ENCODE data around the gene ASAP2.

Gene ASAP2

DNA sequence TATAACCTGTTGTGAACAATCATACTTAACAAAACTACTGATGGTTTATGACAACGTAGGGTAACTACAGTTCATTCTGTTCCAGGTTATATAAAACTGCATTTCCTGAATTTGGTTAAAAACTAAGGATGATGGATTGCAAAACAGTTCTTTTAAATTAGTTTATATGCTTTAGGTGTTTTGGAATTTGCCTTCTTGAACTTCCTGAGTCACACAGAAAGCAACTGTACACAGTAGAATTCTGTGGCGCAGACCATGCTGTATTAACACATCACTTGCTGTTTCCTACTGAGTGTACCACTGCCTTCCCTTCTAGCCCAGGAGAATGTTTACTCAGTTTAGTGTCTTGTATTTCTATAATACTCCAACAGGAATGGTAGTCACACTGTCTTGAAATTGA lies 197.3 kb downstream of the ASAP2 start:
- no peak for DNase-seq (ENCODE audit: low spot score)

DNA sequence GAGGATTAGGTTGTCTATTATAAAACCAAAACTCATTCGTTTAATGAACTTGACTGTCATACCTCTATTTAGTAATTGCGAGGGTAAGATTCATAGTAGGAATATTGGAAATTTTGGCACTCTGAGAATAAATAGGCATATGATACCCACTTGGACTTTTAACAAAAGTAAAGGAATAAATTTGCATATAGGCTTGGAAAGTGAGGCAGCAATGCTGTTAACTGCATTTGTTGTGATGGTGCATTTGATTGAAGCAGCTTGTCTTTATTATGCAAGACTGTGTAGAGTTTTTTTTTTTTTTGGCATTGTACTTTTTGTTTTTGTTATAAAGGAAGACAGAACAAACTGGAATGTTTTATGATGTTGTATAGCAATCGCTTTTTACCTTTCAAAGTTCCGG lies 197.8 kb downstream of the ASAP2 start:
- no peak for DNase-seq (ENCODE audit: low spot score)

DNA sequence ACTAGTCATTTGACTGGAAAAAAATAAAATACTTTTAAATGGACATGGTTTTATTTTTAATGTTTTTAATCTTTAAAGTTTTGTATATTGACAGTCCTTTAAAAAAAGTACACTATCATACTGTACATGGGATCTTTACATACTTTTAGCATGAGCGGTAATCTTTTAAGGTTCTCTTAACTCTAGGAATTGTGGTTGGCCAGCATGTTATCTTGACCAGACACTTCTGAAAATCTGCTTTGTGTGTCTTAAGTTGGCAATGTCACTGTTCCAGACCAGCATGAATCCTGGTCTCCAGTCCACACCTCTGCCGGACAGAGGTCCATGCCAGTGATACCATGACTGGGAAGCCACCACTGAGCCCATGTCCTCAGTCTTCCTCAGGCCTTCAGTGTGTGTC lies 199.0 kb downstream of the ASAP2 start:
- peak; percentile 25 for DNase-seq (ENCODE audit: low spot score)

DNA sequence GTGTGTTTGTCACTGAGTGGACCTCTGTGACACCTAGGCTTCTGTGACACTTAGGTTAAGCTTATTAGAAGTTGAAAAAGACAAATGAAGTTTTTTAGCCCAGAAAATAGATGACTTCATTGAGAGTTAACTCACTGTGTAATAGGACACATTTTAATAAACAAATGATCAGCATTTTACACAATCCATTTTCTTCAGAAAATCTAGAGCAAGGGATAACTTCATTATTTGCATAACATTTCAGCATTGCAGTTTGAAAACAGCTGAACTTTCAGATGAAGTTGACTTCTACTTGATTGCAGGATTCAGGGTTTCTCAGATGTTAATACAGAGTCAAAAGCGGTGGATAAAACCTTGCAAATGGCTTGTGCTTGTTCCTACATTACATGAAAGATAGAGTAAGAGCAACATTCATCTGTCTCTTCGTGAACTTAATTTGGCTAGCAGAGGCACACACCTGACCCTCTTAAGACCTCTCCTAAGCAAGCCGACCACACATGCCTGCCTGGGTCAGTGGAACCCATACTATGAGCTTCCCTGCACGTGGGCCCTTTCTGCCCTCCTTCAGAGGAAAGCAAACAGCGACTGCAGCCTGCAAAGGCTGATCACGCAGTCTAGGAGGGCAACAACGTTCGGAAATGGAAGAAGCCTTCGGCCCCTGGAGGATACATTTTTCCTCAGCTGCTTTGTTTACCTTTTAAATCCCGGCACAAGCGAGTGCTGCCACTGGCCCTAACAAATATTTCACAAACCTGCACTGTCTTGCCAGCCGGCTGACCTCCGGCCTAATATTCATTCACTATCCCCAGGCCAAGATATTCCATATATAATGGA lies 200.1 kb downstream of the ASAP2 start:
- DNase-seq (ENCODE audit: low spot score): peak; percentile 31

DNA sequence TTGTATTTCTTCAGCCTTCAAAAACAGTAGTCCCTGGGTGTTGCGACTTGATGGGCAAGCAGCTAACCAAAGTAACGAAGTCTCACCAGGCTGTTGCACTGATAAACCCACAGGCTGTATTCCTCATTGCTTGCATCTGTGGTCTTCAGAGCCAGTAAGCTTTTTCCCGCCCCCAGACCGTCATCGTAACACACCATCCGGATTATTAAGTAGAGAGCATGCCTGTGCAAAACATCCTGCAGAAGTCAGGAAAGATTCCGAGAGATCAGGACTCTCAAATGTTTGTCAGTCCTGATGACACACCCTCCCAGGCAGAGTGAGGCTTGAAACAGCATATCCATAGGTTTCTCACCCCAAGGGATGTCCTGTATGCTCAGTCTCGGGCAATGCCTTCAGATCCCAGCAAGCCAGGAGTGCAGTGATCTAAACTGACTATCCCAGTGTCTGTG lies 200.8 kb downstream of the ASAP2 start:
- DNase-seq (ENCODE audit: low spot score): peak; percentile 36

DNA sequence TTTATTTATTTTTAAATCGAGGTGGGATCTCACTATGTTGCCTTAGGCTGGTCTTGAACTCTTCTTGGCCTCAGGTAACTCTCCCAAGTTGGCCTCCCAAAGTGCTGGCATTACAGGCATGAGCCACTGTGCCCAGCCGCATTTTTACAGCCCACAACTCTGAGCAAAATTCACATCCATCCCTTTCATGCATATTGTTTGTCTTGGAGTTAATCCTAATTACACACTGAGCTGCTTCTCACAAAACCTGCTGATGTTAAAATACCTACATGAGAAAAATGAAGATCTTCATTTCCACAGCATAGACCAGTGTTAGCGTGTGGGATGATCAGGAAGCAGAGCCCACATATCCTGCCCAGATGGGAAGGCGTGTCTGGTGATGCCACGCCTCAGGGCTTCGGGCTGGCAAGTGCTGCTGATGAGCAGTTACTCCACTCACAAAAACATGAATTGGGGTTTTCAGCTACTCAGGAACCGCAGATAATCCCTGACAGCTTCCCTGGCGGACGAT lies 202.1 kb downstream of the ASAP2 start:
- DNase-seq (ENCODE audit: low spot score): peak; percentile 31

DNA sequence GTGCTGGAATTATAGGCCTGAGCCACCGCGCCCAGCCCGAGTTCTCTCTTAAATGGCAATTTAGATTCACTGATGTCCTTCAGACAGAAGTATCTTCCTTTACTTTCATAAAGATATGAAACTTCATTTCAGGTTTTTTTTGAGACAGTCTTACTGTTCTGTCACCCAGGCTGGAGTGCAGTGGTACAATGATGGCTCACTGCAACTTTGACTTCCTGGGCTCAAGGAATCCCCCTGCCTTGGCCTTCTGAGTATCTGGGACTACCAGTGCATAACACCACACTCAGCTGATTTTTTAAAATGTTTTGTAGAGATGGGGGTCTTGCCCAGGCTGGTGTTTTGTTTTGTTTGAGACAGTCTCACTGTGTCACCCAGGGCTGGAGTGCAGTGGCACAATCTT lies 203.5 kb downstream of the ASAP2 start:
- DNase-seq (ENCODE audit: low spot score): no peak

DNA sequence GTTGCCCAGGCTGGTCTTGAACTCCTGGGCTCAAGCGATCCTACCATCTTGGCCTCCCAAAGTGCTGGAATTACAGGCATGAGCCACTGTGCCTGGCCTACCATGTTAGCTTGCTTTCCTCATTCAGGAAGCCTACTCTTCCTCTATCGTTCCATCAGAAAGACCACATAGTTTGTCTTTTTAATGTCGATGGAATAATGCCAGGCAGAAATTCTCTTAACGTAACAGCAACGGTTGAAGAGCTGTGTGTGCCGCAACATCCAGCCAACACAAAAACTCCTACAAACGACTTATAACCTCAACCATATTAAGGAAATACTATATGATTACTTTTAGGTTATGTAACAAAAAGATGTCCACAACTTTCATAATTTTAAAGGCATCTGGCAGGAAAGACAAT lies 206.2 kb downstream of the ASAP2 start:
- no peak for DNase-seq (ENCODE audit: low spot score)

DNA sequence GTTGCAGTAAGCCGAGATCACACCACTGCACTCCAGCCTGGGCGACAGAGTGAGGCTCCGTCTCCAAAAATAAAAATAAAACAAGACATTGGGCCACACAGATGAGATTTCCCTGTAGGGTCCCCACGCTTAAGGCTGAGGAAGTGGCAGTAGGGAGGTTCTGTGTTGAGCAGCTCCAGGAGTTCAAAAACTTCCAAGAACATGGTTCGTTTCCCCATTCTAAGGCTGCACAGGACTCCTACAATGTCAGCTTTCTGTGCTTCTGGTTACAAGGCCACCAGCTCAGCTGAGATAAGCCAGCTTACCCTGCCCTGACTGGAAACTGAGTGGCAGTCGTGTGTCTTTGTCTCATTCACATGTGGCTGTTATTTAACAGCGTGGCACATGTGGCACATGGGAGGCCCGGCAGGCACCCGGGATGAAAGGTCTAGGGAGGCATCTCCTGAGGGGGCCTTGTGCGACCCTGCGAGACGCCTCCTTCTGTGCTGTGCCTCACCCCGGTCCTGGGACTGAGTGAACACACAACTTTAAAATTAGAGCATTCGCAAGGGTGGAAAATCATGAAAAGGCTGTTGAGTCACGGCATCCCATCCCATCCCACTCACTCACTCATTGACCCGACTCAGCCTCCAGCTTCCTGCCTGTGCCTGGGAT lies 209.0 kb downstream of the ASAP2 start:
- no peak for DNase-seq (ENCODE audit: low spot score)

DNA sequence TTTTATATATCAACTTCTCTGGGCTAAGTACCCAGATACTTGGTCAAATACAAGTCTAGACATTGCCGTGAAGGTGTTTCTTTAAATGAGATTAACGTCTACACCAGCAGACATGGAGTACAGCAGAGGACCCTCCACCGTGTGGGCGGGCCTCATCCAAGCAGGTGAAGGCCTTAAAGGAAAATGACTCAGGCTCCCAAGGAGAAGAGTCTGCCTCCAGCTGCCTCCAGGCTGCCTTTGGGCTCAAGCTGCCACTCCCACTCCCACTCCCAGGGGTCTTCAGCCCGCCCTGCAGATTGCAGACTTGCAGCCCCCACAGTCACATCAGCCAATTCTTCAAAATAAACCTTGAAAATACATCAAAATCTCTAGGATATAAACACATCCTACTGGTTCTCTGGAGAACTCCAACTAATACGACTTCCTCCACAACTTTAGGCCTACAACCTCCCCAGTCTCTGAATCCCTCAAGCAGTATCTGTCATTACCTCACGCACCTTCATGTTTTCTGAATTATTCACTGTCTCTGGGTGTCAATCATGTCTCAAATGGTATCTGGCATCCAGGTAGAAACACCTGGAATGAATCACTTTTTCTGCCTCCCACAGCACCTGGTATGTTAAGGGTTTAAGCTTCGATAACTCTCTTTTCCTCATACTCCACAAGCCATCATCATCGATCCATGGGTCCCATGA lies 209.8 kb downstream of the ASAP2 start:
- DNase-seq (ENCODE audit: low spot score): no peak

DNA sequence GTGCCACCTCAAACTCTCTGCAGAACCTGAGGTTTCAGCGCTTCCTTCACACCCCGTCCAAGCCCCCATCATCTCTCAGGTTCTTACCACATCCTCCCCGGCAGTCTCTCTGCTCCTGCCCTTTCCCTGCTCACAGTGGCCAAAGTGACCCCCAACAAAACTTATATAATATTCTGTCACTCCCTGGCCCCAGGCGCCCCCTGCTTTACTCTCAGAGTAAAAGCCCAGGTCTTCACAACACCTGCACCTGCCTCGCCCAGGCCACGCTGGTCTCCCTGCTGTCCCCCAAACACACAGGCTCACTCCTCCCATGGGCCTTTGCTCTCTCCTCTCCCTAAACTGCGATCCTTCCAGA lies 210.3 kb downstream of the ASAP2 start:
- DNase-seq (ENCODE audit: low spot score): no peak

DNA sequence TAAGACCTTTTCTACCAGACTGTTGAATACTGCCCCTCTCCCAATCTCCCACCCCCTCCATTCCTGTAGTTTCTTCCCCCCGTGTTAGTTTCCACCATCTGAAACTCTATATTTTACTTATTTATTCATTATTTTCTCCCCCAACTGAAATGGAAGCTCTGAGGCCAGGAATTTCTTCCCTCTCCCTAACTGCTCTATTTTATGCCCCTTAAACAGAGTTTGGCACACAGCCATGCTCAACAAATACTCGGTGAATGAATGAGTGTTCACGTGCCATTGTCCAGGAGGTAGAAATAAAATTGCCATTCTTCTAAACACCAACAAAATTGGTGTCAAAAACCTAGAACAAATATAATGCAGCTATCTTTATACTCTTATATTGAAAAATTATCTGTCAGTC lies 211.1 kb downstream of the ASAP2 start:
- no peak for DNase-seq (ENCODE audit: low spot score)

DNA sequence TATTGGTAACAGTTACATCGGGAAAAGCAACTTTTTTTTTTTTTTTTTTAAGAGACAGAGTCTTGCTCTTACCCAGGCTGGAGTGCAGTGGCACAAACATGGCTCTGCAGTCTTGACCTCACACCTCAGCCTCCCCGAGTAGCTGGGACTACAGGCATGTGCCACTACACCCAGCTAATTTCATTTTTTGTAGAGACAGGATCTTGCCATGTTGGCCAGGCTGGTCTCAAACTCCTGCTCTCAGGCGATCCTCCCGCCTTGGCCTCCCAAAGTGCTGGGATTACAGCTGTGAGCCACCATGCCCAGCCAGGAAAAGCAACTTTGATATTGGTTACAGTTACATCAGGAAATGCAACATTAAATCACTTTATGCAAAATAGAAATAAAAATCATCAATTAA lies 212.1 kb downstream of the ASAP2 start:
- no peak for DNase-seq (ENCODE audit: low spot score)

DNA sequence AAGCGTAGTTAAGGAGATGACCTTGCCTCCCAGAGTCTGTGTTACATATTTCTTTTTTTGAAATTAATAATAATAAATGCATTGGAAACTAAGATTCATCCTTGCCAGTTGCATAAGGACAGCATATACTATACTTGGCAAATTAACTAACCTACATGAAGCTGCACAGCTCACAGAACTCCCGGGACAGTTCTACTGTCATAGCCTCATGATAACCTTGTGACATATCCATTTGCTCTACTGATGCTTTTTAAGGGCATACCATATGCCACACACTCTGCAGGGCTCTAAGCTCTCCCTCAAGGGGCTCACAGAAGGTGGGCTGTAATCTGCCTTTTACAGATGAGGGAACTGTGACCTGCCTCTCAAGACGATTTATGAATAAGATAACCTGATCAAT lies 212.9 kb downstream of the ASAP2 start:
- no peak for DNase-seq (ENCODE audit: low spot score)

DNA sequence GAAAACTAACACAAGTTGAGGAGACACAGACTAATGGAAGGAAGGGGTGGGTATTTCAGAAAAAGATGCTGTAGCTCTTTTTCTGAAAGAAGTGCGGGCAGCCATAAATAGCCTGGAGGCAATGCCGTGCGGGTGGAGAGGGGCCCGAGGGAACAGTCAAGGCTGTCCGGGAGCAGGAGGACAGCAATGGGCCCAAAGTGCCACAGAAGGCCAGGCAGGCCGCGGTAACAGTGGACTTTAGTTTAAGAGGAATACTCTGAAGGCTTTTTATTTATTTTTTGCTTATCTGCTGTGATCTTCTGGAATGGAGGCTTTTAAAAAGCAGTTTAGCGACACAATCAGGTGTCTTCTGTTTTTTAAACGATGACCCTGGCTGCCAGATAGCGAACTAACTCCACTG lies 213.9 kb downstream of the ASAP2 start:
- no peak for DNase-seq (ENCODE audit: low spot score)

DNA sequence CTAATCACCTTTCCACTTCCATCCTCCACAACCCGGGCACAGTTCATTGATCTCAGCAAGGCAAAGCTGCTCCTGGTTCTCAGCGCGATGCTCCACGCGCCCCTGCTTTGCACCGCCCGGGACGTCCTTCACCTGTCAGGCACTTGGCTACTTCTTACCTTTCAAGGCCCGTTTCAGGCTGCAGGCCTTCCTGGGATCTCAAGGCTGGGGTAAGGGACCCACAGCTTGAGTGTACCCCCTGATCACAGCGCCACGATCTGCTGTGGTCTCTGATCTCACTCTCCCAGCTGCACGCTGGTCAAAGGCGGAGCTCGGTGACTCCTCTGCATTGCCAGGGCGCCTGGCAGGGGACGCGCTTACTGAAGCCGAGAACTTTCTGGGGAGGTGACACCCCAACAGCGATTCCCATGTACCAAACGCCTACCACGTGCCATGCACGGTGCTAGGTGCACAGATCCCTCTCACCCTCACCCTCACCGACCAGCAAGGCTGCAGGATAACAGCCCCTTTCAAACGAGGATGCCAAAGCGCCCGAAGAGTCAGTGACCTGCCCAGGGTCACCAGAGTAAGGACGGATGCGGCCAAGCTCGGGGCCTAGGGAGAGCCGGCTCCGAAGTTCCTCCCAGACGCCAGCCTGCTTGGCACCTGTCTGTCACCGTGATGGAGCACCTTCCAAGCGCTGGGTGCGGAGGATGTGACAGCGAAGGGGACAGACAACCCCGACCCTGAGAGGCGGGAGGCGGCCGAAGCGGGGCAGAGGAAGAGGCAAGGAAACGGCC lies 215.9 kb downstream of the ASAP2 start:
- DNase-seq (ENCODE audit: low spot score): peak; percentile 71

DNA sequence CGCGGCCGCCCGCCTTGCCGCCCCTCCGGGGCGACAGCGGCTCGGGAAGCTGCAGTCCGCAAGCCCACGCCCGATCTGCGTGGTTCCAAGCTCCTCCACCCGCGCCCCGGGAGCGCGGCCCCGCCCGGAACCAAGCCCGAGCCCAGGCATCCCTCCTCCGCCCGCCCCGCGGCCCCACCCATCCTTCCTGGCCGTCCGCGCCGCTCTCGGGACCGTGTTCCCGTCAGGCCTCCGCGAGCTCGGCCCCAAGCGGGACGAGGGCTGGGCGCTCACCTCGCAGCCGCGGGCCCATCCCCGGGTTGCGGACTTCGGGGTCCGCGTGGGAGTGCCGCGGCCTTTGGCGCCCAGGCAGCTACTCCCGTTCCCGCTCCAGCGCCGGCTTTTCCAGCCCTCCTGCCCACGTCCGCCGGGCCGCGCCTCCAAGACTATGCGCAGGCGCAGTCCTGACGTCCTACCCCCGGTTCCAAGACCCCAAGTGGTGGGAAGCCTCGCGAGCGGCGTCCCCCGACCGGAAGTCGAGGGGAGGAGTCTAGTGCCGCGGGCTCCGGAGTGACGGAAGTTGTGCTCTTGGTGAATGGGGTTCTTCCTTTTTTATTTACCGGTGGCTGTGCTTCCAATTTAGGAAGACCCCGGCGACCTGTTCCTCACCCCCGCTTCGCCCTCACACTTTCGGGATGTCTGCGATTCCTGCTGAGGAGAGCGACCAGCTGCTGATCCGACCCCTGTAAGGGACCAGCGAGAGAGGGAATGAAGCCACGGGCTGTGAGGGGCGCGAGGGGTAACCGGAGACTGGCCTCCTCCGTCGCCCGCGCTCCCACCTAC lies 216.7 kb downstream of the ASAP2 start, which contains the start of the genes CPSF3 and ITGB1BP1:
Gene CPSF3 (plus strand): TSS at position 555 of the 822 bp plus-strand sequence. CDS start 120 bp downstream, at position 675.
Gene ITGB1BP1 (minus strand): TSS at position 429 of the 822 bp plus-strand sequence. CDS start 4,831 bp downstream, outside the sequence.
- DNase-seq (ENCODE audit: low spot score): peak; percentile 98

DNA sequence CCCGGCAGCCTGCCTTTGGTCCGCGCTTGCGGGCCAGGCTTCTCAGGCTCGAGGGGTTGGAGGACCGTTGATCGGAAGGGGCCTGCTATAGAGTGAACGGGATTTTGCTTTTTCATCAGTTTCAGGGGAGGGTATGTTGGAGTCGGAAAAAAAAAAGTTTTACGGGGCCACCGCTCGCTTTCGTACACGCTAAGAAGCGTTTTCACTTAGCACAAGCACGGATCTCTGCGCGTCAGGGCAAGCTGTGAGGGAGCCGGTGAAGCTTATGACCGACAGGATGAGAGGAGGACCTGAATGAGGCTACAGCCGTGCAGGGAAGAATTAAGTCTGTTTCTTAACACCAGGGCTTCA lies 217.3 kb downstream of the ASAP2 start:
- no peak for DNase-seq (ENCODE audit: low spot score)

DNA sequence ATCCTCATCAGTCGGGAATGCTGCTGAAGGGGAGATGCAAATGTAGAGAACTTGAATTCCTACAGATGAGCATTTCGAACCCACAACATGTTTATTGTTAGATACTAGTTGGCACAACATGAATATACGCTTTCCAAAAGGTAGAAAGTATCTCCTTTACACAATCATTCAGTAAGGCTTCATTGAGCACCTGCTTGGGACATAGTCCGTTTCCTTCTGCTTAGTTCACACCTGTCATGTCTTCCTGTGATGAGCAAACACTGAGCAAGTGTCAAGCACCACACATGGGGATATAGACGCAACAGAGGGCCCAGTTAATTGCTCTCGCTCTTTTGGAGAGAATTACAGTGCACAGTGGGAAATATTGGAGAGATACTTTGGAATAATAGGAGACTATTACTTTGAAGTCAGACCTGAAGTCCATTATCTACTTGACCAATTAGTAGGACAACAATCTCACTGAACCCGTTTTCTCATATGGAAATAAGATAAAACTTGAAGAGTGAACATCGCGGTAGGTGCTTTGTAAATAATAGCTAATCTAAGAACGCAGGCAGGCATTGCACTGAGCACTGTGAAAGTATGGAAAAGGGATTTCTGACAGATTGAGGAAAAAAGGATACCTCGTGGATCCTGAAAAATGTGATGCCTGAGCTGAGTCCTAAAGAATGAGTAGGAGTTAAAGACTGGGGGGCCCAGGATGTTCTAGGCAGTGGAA lies 218.0 kb downstream of the ASAP2 start:
- DNase-seq (ENCODE audit: low spot score): no peak

DNA sequence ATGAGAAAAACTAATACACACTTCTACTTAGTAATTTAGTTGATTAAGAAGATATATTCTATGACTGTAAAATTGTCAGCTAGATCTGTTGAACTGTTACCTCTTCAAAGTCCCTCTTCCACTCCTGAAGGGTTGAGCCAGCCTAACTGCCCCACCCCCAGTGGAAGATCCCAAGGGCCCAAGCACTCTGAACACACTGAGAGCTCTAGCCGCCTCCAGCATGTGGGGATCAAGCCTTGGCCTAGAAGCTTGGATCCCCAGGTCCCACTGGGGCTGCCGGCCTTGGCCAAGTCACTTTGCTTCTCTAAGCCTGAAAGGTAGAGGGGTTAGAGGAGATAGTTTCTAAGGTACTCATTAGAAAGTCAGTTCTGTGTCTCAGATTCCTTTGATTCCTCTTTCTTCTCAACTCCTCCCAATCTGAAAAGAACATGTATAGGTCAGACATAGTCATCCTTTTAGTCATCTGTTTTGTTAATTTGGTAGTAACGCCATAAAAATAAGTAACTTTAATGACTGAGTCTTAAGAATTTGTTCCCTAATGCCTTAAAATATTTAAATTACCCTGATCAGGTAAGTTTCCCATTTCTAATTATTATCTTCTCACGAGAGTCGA lies 222.5 kb downstream of the ASAP2 start:
- DNase-seq (ENCODE audit: low spot score): no peak
